Measurements from ENCODE around the gene FAM163B. TPM values are rescaled to one million over a fixed set of nuclear protein-coding genes. Genes with fewer than 3 reads are reported as not detected.

FAM163B gene
- total and polyA plus RNA-seq, 2 donors (not counting 1 experiment from before 2014, with no cell fraction given), result not detected

- Histone ChIP-seq H2AFZ (ENCODE audit: low read length) (no peak overlapping the region), H3K9ac (ENCODE audit: insufficient read depth, low read length) (no peak overlapping the region), H3K36me3 (ENCODE audit: control insufficient read depth, insufficient read depth, low read length) (no peaks in the 10 kb centered on the region), H3K4me1 (ENCODE audit: control insufficient read depth, extremely low read depth, insufficient read depth, low read length) (no peaks in the 10 kb centered on the region), H4K20me1 (ENCODE audit: control insufficient read depth, extremely low read depth, insufficient read depth, low read length) (no peaks in the 10 kb centered on the region), H3K27me3 (ENCODE audit: control insufficient read depth, insufficient read depth, low read length) (peaks cover 10% of the 10 kb centered on the region), H3K27ac (ENCODE audit: insufficient read depth, low read length) (no peak overlapping the region), H3K9me3 (ENCODE audit: control insufficient read depth, insufficient read depth, low read depth, low read length) (peaks cover 2% of the 10 kb centered on the region), H3K79me2 (ENCODE audit: control insufficient read depth, insufficient read depth, low read length) (no peaks in the 10 kb centered on the region), H3K4me2 (ENCODE audit: extremely low read depth, insufficient read depth, low read length) (no peak overlapping the region), H3K4me3 (replicated peaks in 1 of 4; ENCODE audit: control extremely low read depth in 1 of 4, insufficient read depth in 1 of 4, low read depth in 3 of 4, low read length in 4 of 4) (no peak overlapping the region)
- TF ChIP-seq EZH2 (IDR thresholded peaks at IDR 0.05; ENCODE audit: low read length, missing control alignments), result no peak
- no peak for TF ChIP-seq CTCF (conservative IDR thresholded peaks at IDR 0.05 in 1 of 2, IDR thresholded peaks at IDR 0.05 in 1 of 2; ENCODE audit: low read depth in 1 of 2, low read length in 2 of 2)
- DNase-seq (ENCODE audit: low read depth in 2 of 2), result no peak
These were observed 23.5 kb downstream of the FAM163B start for GRCh38 chr9:133585481-133586351.

- DNase-seq (ENCODE audit: low read depth in 2 of 2), result no peak
- H3K27me3 ChIP-seq (ENCODE audit: control insufficient read depth, insufficient read depth, low read length), result peaks cover 13% of the 10 kb centered on the region
- H4K20me1 ChIP-seq (ENCODE audit: control insufficient read depth, extremely low read depth, insufficient read depth, low read length), result no peaks in the 10 kb centered on the region
- H3K9me3 ChIP-seq (ENCODE audit: control insufficient read depth, insufficient read depth, low read depth, low read length), result peaks cover 2% of the 10 kb centered on the region
- no peak overlapping the region for H3K9ac ChIP-seq (ENCODE audit: insufficient read depth, low read length)
- H3K79me2 ChIP-seq (ENCODE audit: control insufficient read depth, insufficient read depth, low read length), result no peaks in the 10 kb centered on the region
- H2AFZ ChIP-seq (ENCODE audit: low read length), result no peak overlapping the region
- H3K36me3 ChIP-seq (ENCODE audit: control insufficient read depth, insufficient read depth, low read length), result no peaks in the 10 kb centered on the region
- H3K27ac ChIP-seq (ENCODE audit: insufficient read depth, low read length), result no peak overlapping the region
- H3K4me2 ChIP-seq (ENCODE audit: extremely low read depth, insufficient read depth, low read length), result no peak overlapping the region
- no peak overlapping the region for H3K4me3 ChIP-seq (replicated peaks in 1 of 4; ENCODE audit: control extremely low read depth in 1 of 4, insufficient read depth in 1 of 4, low read depth in 3 of 4, low read length in 4 of 4)
- TF ChIP-seq CTCF (conservative IDR thresholded peaks at IDR 0.05 in 1 of 2, IDR thresholded peaks at IDR 0.05 in 1 of 2; ENCODE audit: low read depth in 1 of 2, low read length in 2 of 2) (no peak), EZH2 (IDR thresholded peaks at IDR 0.05; ENCODE audit: low read length, missing control alignments) (no peak)
- no peaks in the 10 kb centered on the region for H3K4me1 ChIP-seq (ENCODE audit: control insufficient read depth, extremely low read depth, insufficient read depth, low read length)
These were observed 24.4 kb downstream of the FAM163B start for GRCh38 chr9:133584559-133585476.

GRCh38 chr9:133584167-133584558, 25.0 kb downstream of the FAM163B start:
- H3K27me3 ChIP-seq (ENCODE audit: control insufficient read depth, insufficient read depth, low read length), result peaks cover 13% of the 10 kb centered on the region
- no peak overlapping the region for H2AFZ ChIP-seq (ENCODE audit: low read length)
- no peak overlapping the region for H3K4me2 ChIP-seq (ENCODE audit: extremely low read depth, insufficient read depth, low read length)
- no peaks in the 10 kb centered on the region for H3K4me1 ChIP-seq (ENCODE audit: control insufficient read depth, extremely low read depth, insufficient read depth, low read length)
- no peaks in the 10 kb centered on the region for H3K36me3 ChIP-seq (ENCODE audit: control insufficient read depth, insufficient read depth, low read length)
- TF ChIP-seq CTCF (conservative IDR thresholded peaks at IDR 0.05 in 1 of 2, IDR thresholded peaks at IDR 0.05 in 1 of 2; ENCODE audit: low read depth in 1 of 2, low read length in 2 of 2) (no peak), EZH2 (IDR thresholded peaks at IDR 0.05; ENCODE audit: low read length, missing control alignments) (no peak)
- no peak overlapping the region for H3K4me3 ChIP-seq (replicated peaks in 1 of 4; ENCODE audit: control extremely low read depth in 1 of 4, insufficient read depth in 1 of 4, low read depth in 3 of 4, low read length in 4 of 4)
- H4K20me1 ChIP-seq (ENCODE audit: control insufficient read depth, extremely low read depth, insufficient read depth, low read length), result no peaks in the 10 kb centered on the region
- no peak for DNase-seq (ENCODE audit: low read depth in 2 of 2)
- no peaks in the 10 kb centered on the region for H3K79me2 ChIP-seq (ENCODE audit: control insufficient read depth, insufficient read depth, low read length)
- no peak overlapping the region for H3K9ac ChIP-seq (ENCODE audit: insufficient read depth, low read length)
- no peak overlapping the region for H3K27ac ChIP-seq (ENCODE audit: insufficient read depth, low read length)
- peaks cover 2% of the 10 kb centered on the region for H3K9me3 ChIP-seq (ENCODE audit: control insufficient read depth, insufficient read depth, low read depth, low read length)
